SK-N-SH (cell line): ENCODE results near the gene DHX35.

ENCODE experiments used
- CTCF ChIP-seq: fragments of 200-600 bp; sonication (generic); IDR thresholded peaks from 2 replicates; pipeline ENCODE4 v1.6.1; 2017; ENCODE audit warnings: antibody characterized with exemption, mild to moderate bottlenecking, moderate library complexity
- ELF1 ChIP-seq: IDR thresholded peaks from 2 replicates; pipeline ENCODE4 v1.4.0; 2012
- EP300 ChIP-seq, 2 experiments: IDR thresholded peaks; 2 replicates each; pipeline versions ENCODE4 v1.4.0 to v1.6.1; 2012; ENCODE audit warnings: borderline replicate concordance in 1 of 2, low read depth in 1 of 2, low read length in 1 of 2
- FOXM1 ChIP-seq: IDR thresholded peaks from 2 replicates; pipeline ENCODE4 v1.4.0; 2012; ENCODE audit warnings: low read depth, mild to moderate bottlenecking
- GABPA ChIP-seq: IDR thresholded peaks from 2 replicates; pipeline ENCODE4 v1.4.0; 2012; ENCODE audit warnings: low read depth, mild to moderate bottlenecking
- MEF2A ChIP-seq: IDR thresholded peaks from 2 replicates; pipeline ENCODE4 v1.4.0; 2012; ENCODE audit warnings: low read depth, borderline replicate concordance
- MXI1 ChIP-seq: IDR thresholded peaks from 2 replicates; pipeline ENCODE4 v1.6.1; 2012; ENCODE audit warnings: mild to moderate bottlenecking, low read depth, low read length, improper control_type of control experiment
- POLR2AphosphoS5 ChIP-seq: IDR thresholded peaks from 2 replicates; pipeline ENCODE4 v1.6.1; 2012; ENCODE audit warnings: low read depth, low read length
- REST ChIP-seq: IDR thresholded peaks from 2 replicates; pipeline ENCODE4 v1.6.1; 2012; ENCODE audit warnings: mild to moderate bottlenecking, low read depth, low read length, moderate library complexity
- RXRA ChIP-seq: IDR thresholded peaks from 2 replicates; pipeline ENCODE4 v1.4.0; 2012; ENCODE audit warnings: low read depth, mild to moderate bottlenecking, borderline replicate concordance
- USF2 ChIP-seq: fragments of 150-350 bp; IDR thresholded peaks from 2 replicates; pipeline ENCODE4 v1.6.1; 2017; ENCODE audit warnings: antibody characterized with exemption, low read length, low read depth, borderline replicate concordance

- TF ChIP-seq CTCF (no peak), POLR2AphosphoS5 (no peak), RXRA (no peak), FOXM1 (no peak), ELF1 (no peak), REST (no peak), GABPA (no peak), USF2 (no peak), MEF2A (no peak), MXI1 (no peak), EP300 (IDR thresholded peaks at IDR 0.05; ENCODE audit: borderline replicate concordance in 1 of 2, low read depth in 1 of 2, low read length in 1 of 2) (no peak)
Observed at GRCh38 chr20:39038495-39038894, 76.4 kb downstream of the DHX35 start.
